RWPE1 (cell line): ENCODE data around the gene ALOX15.
A peak's percentile ranks its signal among the peaks of the same experiment; 100 is the strongest.
"Not testable (repeated sequence)": the region's sequence is repeated elsewhere in the genome, so short reads cannot be mapped to it uniquely, and the experiment has no call there.

Experiments used
- CTCF ChIA-PET: fragments of 350-600 bp; sonication (Branson Sonifier 250); formaldehyde crosslinking; extraction: SDS; loops from one replicate; lab custom pipeline; 2021; lab: Yijun Ruan, JAX
- POLR2A ChIA-PET: fragments of 400-600 bp; formaldehyde crosslinking; extraction: SDS; loops from one replicate; lab custom pipeline; 2020; ENCODE audit warnings: antibody characterized with exemption; ENCODE audit not compliant: low non-redundant PET; lab: Yijun Ruan, JAX
- DNase-seq: peaks from one replicate; pipeline ENCODE4 v3.0.0; 2012; ENCODE audit warnings: low spot score
- H3K27ac ChIP-seq: fragments of 450-650 bp; 2 replicates; pipeline ENCODE4 v1.5.1; 2017
- TF ChIP-seq, protein P1 (sequence below): fragments of 450-650 bp; conservative IDR thresholded peaks from 2 replicates; pipeline ENCODE4 v1.5.1; 2017; ENCODE audit warnings: low read depth, mild to moderate bottlenecking

ALOX15 gene

DNA sequence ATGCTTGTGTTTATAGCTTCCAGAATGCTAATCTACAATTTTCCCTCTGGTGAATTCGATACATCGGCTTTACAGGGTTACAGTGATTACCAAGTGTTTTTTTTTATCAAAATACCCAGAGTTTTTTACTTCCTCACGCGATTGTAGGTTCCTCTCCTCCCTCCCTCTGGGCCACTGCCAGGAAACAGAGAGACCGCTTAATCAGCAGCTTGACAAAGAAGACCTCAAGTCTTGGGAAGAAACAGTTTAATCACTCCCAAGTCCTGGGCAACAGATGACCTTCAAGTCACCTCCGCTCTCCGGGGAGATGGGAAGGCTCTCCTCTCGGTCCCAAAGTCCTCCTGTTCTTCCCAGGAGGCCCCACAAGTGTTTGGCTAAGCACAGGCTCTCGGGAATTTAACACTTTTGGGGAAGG lies 33.7 kb downstream of the ALOX15 start:
- no peak overlapping the region for H3K27ac ChIP-seq
- no peak for DNase-seq
- ChIA-PET POLR2A (no interaction called here), CTCF (no interaction called here)
- TF ChIP-seq, protein P1, sequence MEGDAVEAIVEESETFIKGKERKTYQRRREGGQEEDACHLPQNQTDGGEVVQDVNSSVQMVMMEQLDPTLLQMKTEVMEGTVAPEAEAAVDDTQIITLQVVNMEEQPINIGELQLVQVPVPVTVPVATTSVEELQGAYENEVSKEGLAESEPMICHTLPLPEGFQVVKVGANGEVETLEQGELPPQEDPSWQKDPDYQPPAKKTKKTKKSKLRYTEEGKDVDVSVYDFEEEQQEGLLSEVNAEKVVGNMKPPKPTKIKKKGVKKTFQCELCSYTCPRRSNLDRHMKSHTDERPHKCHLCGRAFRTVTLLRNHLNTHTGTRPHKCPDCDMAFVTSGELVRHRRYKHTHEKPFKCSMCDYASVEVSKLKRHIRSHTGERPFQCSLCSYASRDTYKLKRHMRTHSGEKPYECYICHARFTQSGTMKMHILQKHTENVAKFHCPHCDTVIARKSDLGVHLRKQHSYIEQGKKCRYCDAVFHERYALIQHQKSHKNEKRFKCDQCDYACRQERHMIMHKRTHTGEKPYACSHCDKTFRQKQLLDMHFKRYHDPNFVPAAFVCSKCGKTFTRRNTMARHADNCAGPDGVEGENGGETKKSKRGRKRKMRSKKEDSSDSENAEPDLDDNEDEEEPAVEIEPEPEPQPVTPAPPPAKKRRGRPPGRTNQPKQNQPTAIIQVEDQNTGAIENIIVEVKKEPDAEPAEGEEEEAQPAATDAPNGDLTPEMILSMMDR: no peak

DNA sequence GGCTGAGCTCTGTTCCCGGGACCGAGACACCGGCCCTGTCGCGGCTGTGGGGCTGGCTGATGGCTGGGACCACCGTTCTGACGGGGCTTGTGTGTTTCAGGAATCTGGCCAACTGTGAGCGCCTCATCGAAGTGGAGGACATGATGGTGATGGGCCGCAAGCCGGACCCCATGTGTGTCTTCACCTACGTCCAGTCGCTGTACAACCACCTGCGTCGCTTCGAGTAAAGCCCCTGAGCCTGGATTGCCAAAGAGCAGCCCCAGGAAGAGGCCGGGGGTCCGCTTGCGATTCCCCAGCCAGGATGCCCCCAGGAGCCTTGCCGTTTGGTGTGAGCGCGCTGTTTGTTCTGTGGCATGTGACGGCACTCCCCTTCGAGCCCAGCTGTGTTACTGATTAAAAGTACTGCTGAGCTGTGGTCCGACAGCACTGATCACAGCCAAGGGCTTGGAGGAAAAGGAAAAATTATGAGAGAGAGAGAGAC lies 34.2 kb downstream of the ALOX15 start:
- POLR2A ChIA-PET: no interaction called here
- CTCF ChIA-PET: no interaction called here
- TF ChIP-seq, protein P1: no peak
- H3K27ac ChIP-seq: no peak overlapping the region
- no peak for DNase-seq

DNA sequence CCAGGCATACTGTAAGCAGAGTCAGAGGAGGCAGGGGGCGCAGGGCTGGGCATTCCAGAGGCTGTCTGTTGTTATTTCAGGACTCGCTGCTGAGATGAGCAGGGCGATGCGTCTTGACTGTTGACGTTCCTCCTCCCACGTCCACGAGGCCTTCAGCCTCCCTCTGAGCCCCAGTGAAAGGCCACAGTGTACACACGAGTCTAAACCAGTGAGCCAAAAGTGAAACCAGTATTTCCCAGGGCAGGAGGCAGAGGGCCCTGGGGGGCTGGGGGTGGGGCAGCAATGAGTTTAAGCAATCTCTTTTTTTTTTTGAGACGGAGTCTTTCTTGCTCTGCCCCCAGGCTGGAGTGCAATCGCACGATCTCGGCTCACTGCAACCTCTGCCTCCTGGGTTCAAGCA lies 35.7 kb downstream of the ALOX15 start:
- ChIA-PET CTCF (interaction anchor here (0.6 to 0.7 kb wide), 2 partner anchors 39 to 1867 kb away, joined by 3 to 6 read pairs; no protein-coding TSS in a partner anchor), POLR2A (no interaction called here)
- H3K27ac ChIP-seq: no peak overlapping the region
- no peak for DNase-seq
- TF ChIP-seq, protein P1: no peak

DNA sequence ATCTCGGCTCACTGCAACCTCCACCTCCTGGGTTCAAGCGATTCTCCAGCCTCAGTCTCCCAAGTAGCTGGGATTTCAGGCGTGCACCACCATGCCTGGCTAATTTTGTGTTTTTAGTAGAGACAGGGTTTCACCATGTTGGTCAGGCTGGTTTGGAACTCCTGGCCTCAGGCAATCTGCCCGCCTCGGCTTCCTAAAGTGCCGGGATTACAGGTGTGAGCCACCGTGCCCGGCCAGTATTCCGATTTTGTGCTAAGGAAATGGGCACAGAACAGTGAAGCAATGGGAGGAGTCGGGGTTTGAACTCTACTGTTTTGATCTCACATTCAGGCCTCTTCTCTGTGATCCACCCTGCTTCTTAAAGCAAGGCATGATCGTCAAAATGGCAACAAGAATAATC lies 36.7 kb downstream of the ALOX15 start:
- CTCF ChIA-PET, POLR2A ChIA-PET, DNase-seq, H3K27ac ChIP-seq: not testable (repeated sequence)

DNA sequence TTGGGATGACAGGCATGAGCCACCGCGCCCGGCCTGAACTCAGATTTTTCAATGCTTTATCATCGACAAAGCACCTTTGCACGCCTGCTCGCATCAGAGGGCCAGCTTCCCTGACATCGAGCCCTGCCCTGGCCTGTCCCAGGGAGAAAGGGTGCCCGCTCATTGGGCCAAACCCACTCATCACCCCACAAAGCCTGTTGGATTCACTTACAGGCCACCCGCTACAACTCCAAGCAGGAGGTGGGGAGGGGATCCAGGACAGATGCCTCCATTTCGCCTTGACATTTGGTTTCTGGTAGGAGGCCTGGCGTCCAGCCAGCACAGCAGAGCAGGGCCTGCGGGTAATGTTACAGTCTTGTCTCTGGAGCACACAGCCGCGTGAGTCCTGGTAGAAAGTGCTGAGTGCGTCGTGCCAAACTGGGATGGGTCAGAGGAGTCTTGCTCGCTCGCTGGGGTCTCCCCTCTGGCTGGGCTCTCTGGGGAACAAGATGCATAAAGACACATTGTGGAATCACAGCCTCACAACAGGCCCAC lies 37.3 kb downstream of the ALOX15 start:
- peak overlapping the region; percentile 5; the same call in 1 of the 2 replicates for H3K27ac ChIP-seq
- TF ChIP-seq, protein P1: no peak
- CTCF ChIA-PET: interaction anchor here (0.5 kb wide), 1 partner anchor 12 kb away, joined by 3 read pairs; no protein-coding TSS in a partner anchor
- DNase-seq: no peak
- POLR2A ChIA-PET: no interaction called here

DNA sequence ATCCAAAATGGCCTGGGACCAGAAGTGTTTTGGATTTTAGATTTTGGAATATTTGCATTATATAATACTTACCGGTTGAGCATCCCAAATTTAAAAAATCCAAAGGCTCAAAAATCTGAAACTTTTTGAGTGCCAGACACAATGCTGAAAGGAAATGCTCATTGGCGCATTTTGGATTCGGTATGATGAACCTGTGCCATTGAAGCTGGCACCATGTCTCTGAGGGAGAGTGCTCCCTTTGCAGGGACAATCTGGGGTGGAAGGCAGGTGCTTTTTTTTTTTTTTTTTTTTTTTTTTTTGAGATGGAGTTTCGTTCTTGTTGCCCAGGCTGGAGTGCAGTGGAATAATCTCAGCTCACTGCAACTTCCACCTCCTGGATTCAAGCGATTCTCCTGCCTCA lies 39.4 kb downstream of the ALOX15 start:
- CTCF ChIA-PET: no interaction called here

DNA sequence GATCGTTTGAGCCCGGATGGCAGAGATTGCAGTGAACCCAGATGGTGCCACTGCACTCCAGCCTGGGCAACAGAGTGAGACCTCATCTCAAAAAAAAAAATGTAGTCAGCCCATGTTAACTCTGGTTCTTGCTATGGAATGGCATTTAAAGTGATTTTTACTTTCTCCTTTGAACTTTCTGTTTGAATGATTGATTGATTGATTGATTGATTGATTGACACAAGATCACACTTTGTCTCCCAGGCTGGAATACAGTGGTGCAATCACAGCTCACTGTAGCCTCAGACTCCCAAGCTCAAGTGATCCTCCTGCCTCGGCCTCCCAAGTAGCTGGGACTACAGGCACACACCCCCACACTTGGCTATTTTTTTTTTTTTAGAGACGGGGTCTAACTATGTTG lies 40.2 kb downstream of the ALOX15 start:
- no peak for DNase-seq
- TF ChIP-seq, protein P1: no peak
- ChIA-PET POLR2A (no interaction called here), CTCF (no interaction called here)
- H3K27ac ChIP-seq: no peak overlapping the region

More for the DNA sequence above, 39.4 kb downstream of the ALOX15 start:
- no peak for DNase-seq
- POLR2A ChIA-PET: no interaction called here
- no peak overlapping the region for H3K27ac ChIP-seq
- TF ChIP-seq, protein P1: no peak
